Measurements from ENCODE around the gene ICE1. TPM values are rescaled to one million over a fixed set of nuclear protein-coding genes. Genes with fewer than 3 reads are reported as not detected.
"Not testable (repeated sequence)": the region's sequence is repeated elsewhere in the genome, so short reads cannot be mapped to it uniquely, and the experiment has no call there.

The ICE1 gene
- total RNA-seq, 1 donor from 2014 or later = 31.8 TPM

- no peaks in the 10 kb centered on the region for H3K4me1 Mint-ChIP-seq (ENCODE audit: low read depth)
- H3K36me3 Mint-ChIP-seq (ENCODE audit: low read depth) = no peaks in the 10 kb centered on the region
- no peak overlapping the region for H3K27ac Mint-ChIP-seq
- H3K27me3 Mint-ChIP-seq (ENCODE audit: low read depth) = peaks cover 12% of the 10 kb centered on the region
- H3K9me3 Mint-ChIP-seq = no peaks in the 10 kb centered on the region
- DNase-seq (ENCODE audit: low spot score) = no peak
- no peak overlapping the region for H3K4me3 Mint-ChIP-seq (ENCODE audit: low read depth)
- intact Hi-C loops (cut with micrococcal nuclease) = no loop called here
Observed at GRCh38 chr5:5512543-5512942, 90.1 kb downstream of the ICE1 start.

GRCh38 chr5:5520622-5521021 is 98.1 kb downstream of the ICE1 start:
- not testable (repeated sequence) for H3K4me3 Mint-ChIP-seq (ENCODE audit: low read depth); DNase-seq (ENCODE audit: low spot score); H3K27ac Mint-ChIP-seq; H3K27me3 Mint-ChIP-seq (ENCODE audit: low read depth)
- peaks cover 26% of the 10 kb centered on the region for H3K4me1 Mint-ChIP-seq (ENCODE audit: low read depth)
- intact Hi-C loops (cut with micrococcal nuclease) = loop anchor here (5.0 to 10.0 kb wide), 3 partner anchors 744 to 1307 kb away; no protein-coding TSS in a partner anchor
- H3K9me3 Mint-ChIP-seq = peaks cover 16% of the 10 kb centered on the region
- peaks cover 14% of the 10 kb centered on the region for H3K36me3 Mint-ChIP-seq (ENCODE audit: low read depth)

DNA sequence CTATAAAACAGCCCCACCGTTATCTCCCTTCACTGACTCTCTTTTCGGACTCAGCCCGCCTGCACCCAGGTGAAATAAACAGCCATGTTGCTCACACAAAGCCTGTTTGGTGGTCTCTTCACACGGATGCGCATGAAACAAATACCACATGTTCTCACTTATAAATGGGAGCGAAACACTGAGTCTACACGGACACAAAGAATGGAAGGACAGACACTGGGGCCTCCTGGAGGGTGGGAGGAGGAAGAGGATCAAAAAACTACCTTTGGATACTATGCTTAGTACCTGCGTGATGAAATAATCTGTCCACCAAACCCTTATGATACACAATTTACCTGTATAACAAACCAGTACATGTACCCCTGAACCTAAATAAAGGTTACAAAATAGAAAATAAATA is 98.6 kb downstream of the ICE1 start:
- Mint-ChIP-seq H3K4me3 (ENCODE audit: low read depth) (no peak overlapping the region), H3K9me3 (peaks cover 16% of the 10 kb centered on the region), H3K4me1 (ENCODE audit: low read depth) (peaks cover 26% of the 10 kb centered on the region), H3K27me3 (ENCODE audit: low read depth) (no peaks in the 10 kb centered on the region), H3K27ac (no peak overlapping the region), H3K36me3 (ENCODE audit: low read depth) (peaks cover 14% of the 10 kb centered on the region)
- intact Hi-C loops (cut with micrococcal nuclease) = loop anchor here (5.0 to 10.0 kb wide), 3 partner anchors 744 to 1306 kb away; no protein-coding TSS in a partner anchor
- DNase-seq (ENCODE audit: low spot score) = no peak

DNA sequence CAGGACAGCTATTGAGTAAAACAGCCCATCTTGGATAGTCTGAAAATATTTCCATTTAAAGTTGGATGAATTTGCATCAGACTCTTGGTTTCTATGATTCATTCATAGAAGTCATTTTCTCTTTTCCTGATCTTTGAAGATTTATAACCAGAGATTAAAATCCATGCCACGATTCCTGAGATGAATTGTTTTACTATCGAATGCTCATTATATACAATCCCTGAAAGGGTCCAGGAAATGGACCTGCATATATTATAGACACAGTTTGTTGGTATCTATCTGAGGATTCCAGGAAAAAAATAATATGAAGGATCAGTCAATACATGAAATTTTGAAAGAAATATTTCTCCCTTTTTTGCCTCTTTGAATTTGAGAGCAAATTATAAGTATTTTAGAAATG is 99.0 kb downstream of the ICE1 start:
- Mint-ChIP-seq H3K27me3 (ENCODE audit: low read depth) (no peaks in the 10 kb centered on the region), H3K27ac (no peak overlapping the region), H3K9me3 (peaks cover 16% of the 10 kb centered on the region), H3K4me3 (ENCODE audit: low read depth) (no peak overlapping the region), H3K36me3 (ENCODE audit: low read depth) (peaks cover 14% of the 10 kb centered on the region), H3K4me1 (ENCODE audit: low read depth) (peaks cover 26% of the 10 kb centered on the region)
- intact Hi-C loops (cut with micrococcal nuclease) = loop anchor here (5.0 to 10.0 kb wide), 3 partner anchors 743 to 1306 kb away; no protein-coding TSS in a partner anchor
- DNase-seq (ENCODE audit: low spot score) = no peak

GRCh38 chr5:5522336-5522735 is 99.9 kb downstream of the ICE1 start:
- Mint-ChIP-seq H3K4me1 (ENCODE audit: low read depth) (peaks cover 26% of the 10 kb centered on the region), H3K27ac (no peak overlapping the region), H3K9me3 (peaks cover 16% of the 10 kb centered on the region), H3K4me3 (ENCODE audit: low read depth) (no peak overlapping the region), H3K27me3 (ENCODE audit: low read depth) (no peaks in the 10 kb centered on the region), H3K36me3 (ENCODE audit: low read depth) (peaks cover 14% of the 10 kb centered on the region)
- intact Hi-C loops (cut with micrococcal nuclease) = loop anchor here (5.0 to 10.0 kb wide), 3 partner anchors 742 to 1305 kb away; no protein-coding TSS in a partner anchor
- no peak for DNase-seq (ENCODE audit: low spot score)

- Mint-ChIP-seq H3K36me3 (ENCODE audit: low read depth) (peaks cover 14% of the 10 kb centered on the region), H3K4me1 (ENCODE audit: low read depth) (peaks cover 26% of the 10 kb centered on the region), H3K9me3 (peaks cover 17% of the 10 kb centered on the region), H3K4me3 (ENCODE audit: low read depth) (no peak overlapping the region), H3K27me3 (ENCODE audit: low read depth) (no peaks in the 10 kb centered on the region), H3K27ac (peak overlapping the region; percentile 53)
- intact Hi-C loops (cut with micrococcal nuclease) = loop anchor here (1.0 to 10.0 kb wide), 4 partner anchors 101 to 1304 kb away; partner anchors contain the start of gene ICE1
- DNase-seq (ENCODE audit: low spot score) = peak; percentile 41
Observed at GRCh38 chr5:5523066-5523505, 100.6 kb downstream of the ICE1 start.

- peaks cover 26% of the 10 kb centered on the region for H3K9me3 Mint-ChIP-seq
- no peak for DNase-seq (ENCODE audit: low spot score)
- peaks cover 26% of the 10 kb centered on the region for H3K4me1 Mint-ChIP-seq (ENCODE audit: low read depth)
- no peaks in the 10 kb centered on the region for H3K27me3 Mint-ChIP-seq (ENCODE audit: low read depth)
- H3K4me3 Mint-ChIP-seq (ENCODE audit: low read depth) = peak overlapping the region; percentile 3
- intact Hi-C loops (cut with micrococcal nuclease) = loop anchor here (5.0 to 10.0 kb wide), 3 partner anchors 740 to 1303 kb away; no protein-coding TSS in a partner anchor
- H3K27ac Mint-ChIP-seq = peak overlapping the region; percentile 80
- peaks cover 14% of the 10 kb centered on the region for H3K36me3 Mint-ChIP-seq (ENCODE audit: low read depth)
Observed at GRCh38 chr5:5524327-5524726, 101.8 kb downstream of the ICE1 start.

GRCh38 chr5:5531371-5531770 is 108.9 kb downstream of the ICE1 start:
- Mint-ChIP-seq H3K4me3 (ENCODE audit: low read depth) (no peak overlapping the region), H3K36me3 (ENCODE audit: low read depth) (no peaks in the 10 kb centered on the region), H3K27ac (no peak overlapping the region), H3K4me1 (ENCODE audit: low read depth) (peaks cover 2% of the 10 kb centered on the region), H3K9me3 (peaks cover 10% of the 10 kb centered on the region), H3K27me3 (ENCODE audit: low read depth) (peaks cover 16% of the 10 kb centered on the region)
- DNase-seq (ENCODE audit: low spot score) = no peak
- intact Hi-C loops (cut with micrococcal nuclease) = no loop called here

- H3K36me3 Mint-ChIP-seq (ENCODE audit: low read depth) = no peaks in the 10 kb centered on the region
- peaks cover 10% of the 10 kb centered on the region for H3K9me3 Mint-ChIP-seq
- H3K4me3 Mint-ChIP-seq (ENCODE audit: low read depth) = no peak overlapping the region
- no peak for DNase-seq (ENCODE audit: low spot score)
- H3K27ac Mint-ChIP-seq = no peak overlapping the region
- intact Hi-C loops (cut with micrococcal nuclease) = no loop called here
- peaks cover 2% of the 10 kb centered on the region for H3K4me1 Mint-ChIP-seq (ENCODE audit: low read depth)
- H3K27me3 Mint-ChIP-seq (ENCODE audit: low read depth) = peaks cover 16% of the 10 kb centered on the region
Observed at GRCh38 chr5:5532306-5533076, 110.0 kb downstream of the ICE1 start.

DNA sequence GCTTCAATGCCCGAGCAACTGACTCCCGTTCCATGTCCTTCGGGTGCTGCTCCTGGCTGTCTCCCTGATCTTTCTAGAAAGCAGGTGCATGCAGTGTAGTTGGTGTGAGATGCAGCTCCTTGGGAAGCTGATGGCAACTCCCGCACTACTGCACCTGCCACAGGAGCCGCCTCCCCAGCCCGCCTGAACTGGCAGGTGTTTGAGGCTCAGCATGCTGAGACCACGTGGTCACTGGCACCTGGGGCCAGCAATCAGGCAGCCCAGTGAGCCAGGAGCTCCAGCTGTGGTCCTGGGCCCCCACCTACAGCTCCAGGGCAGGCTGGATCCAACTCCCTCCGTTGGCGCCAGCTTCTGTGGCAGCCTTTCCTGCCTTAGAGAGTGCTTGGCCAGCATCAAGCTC is 111.5 kb downstream of the ICE1 start:
- intact Hi-C loops (cut with micrococcal nuclease) = no loop called here
- Mint-ChIP-seq H3K9me3 (peaks cover 3% of the 10 kb centered on the region), H3K4me1 (ENCODE audit: low read depth) (peaks cover 2% of the 10 kb centered on the region), H3K4me3 (ENCODE audit: low read depth) (no peak overlapping the region), H3K27ac (no peak overlapping the region), H3K36me3 (ENCODE audit: low read depth) (no peaks in the 10 kb centered on the region), H3K27me3 (ENCODE audit: low read depth) (peaks cover 16% of the 10 kb centered on the region)
- DNase-seq (ENCODE audit: low spot score) = no peak

DNA sequence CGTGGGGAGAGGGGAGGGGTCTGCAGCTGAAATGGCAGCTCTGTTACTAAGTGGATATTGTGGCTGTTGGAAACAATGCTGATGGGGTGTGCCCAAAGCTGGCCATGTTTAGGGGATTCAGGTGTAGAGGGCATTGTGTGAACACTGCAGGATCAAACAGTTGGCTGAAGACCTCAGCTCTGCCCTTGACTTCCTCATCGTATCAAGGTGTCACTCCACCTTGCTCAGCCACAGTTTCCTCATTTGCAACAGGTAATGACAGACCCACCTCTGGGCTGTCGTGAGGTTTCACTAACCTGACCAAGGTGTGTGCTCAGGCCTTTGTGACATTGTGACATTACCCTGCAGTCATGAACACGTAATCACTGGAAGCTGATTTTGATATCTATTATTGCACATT is 111.9 kb downstream of the ICE1 start:
- H3K36me3 Mint-ChIP-seq (ENCODE audit: low read depth) = no peaks in the 10 kb centered on the region

GRCh38 chr5:5536871-5537270 is 114.4 kb downstream of the ICE1 start:
- intact Hi-C loops (cut with micrococcal nuclease) = no loop called here
- Mint-ChIP-seq H3K27ac (no peak overlapping the region), H3K4me1 (ENCODE audit: low read depth) (no peaks in the 10 kb centered on the region), H3K27me3 (ENCODE audit: low read depth) (peaks cover 8% of the 10 kb centered on the region), H3K36me3 (ENCODE audit: low read depth) (no peaks in the 10 kb centered on the region), H3K4me3 (ENCODE audit: low read depth) (no peak overlapping the region), H3K9me3 (no peaks in the 10 kb centered on the region)
- DNase-seq (ENCODE audit: low spot score) = no peak

More for the DNA sequence above, 111.9 kb downstream of the ICE1 start:
- Mint-ChIP-seq H3K27me3 (ENCODE audit: low read depth) (peaks cover 16% of the 10 kb centered on the region), H3K9me3 (no peaks in the 10 kb centered on the region), H3K4me3 (ENCODE audit: low read depth) (no peak overlapping the region), H3K4me1 (ENCODE audit: low read depth) (peaks cover 2% of the 10 kb centered on the region), H3K27ac (no peak overlapping the region)
- no peak for DNase-seq (ENCODE audit: low spot score)
- intact Hi-C loops (cut with micrococcal nuclease) = no loop called here

GRCh38 chr5:5537426-5537825 is 114.9 kb downstream of the ICE1 start:
- no peaks in the 10 kb centered on the region for H3K36me3 Mint-ChIP-seq (ENCODE audit: low read depth)
- H3K9me3 Mint-ChIP-seq = no peaks in the 10 kb centered on the region
- H3K4me1 Mint-ChIP-seq (ENCODE audit: low read depth) = no peaks in the 10 kb centered on the region
- H3K27ac Mint-ChIP-seq = no peak overlapping the region
- H3K4me3 Mint-ChIP-seq (ENCODE audit: low read depth) = no peak overlapping the region
- intact Hi-C loops (cut with micrococcal nuclease) = no loop called here
- H3K27me3 Mint-ChIP-seq (ENCODE audit: low read depth) = peaks cover 6% of the 10 kb centered on the region
- no peak for DNase-seq (ENCODE audit: low spot score)

All from activated T-helper 2 cell treated with anti-CD3 and anti-CD28 coated beads, Interferon-gamma antibody, Interleukin-2, Interleukin-4, amounts not matched to agents 10 μg/mL and 5 μg/mL and 100 μg/mL, durations not matched to agents 14 hours and 24 hours and 36 hours (primary cell).